Stimulated activated CD4-positive, alpha-beta T cell treated with anti-CD3 and anti-CD28 coated beads, Interleukin-2, amount 100 ng/mL, for 48 hours (primary cell): Measurements from ENCODE around the gene POLE2.
"Not testable (repeated sequence)": the region's sequence is repeated elsewhere in the genome, so short reads cannot be mapped to it uniquely, and the experiment has no call there.

Experiments used
- DNase-seq, 2 donors: peaks; one replicate each; pipeline ENCODE4 v3.0.0-alpha.2; 2020

The POLE2 gene

GRCh38 chr14:49619273-49619672, 68.7 kb downstream of the POLE2 start:
- not testable (repeated sequence) for DNase-seq

- no peak for DNase-seq
Measured at GRCh38 chr14:49617852-49618519, 70.0 kb downstream of the POLE2 start.

- DNase-seq = no peak
Measured at GRCh38 chr14:49615776-49616175, 72.2 kb downstream of the POLE2 start.

GRCh38 chr14:49614196-49614595, 73.8 kb downstream of the POLE2 start:
- no peak for DNase-seq

- DNase-seq = no peak
Measured at GRCh38 chr14:49612671-49613070, 75.3 kb downstream of the POLE2 start.

- no peak for DNase-seq
Measured at GRCh38 chr14:49612251-49612650, 75.8 kb downstream of the POLE2 start.

GRCh38 chr14:49607583-49607982, 80.4 kb downstream of the POLE2 start:
- no peak for DNase-seq

GRCh38 chr14:49598485-49599300, 89.3 kb downstream of the POLE2 start, which contains the start of gene LRR1:
TSS of gene LRR1 (plus strand) at chr14:49598940. CDS start at chr14:49599021, 81 bp downstream.
- peak; percentile 85 to 89 for DNase-seq

- no peak for DNase-seq
Measured at GRCh38 chr14:49598189-49598484, 89.9 kb downstream of the POLE2 start.

- DNase-seq = no peak
Measured at GRCh38 chr14:49594347-49595091, 93.5 kb downstream of the POLE2 start.
